ENCODE data around the gene MTHFD1. TPM values are rescaled to one million over a fixed set of nuclear protein-coding genes. Genes with fewer than 3 reads are reported as not detected.

MTHFD1 gene
- total RNA-seq, 1 donor from 2014 or later: 47.1 TPM

DNA sequence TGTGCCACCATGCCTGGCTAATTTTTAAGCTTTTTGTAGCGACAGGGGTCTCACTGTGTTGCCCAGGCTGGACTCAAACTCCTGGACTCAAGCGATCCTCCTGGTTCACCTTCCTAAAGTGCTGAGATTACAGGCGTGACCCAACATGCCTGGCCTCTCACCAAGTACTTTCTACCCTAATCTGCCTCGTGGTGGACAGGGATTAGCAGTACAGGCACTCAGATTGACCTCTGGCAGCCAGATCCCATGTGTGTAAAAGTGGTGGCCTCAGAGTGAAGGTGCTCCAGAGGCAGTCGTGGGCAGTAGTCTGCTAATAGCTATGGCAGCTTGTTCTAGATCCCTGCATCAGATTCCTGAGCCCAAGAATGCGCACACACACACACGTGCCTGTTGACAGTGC, 30.9 kb downstream of the MTHFD1 start:
- H3K4me1 ChIP-seq: no peaks in the 10 kb centered on the region
- no peaks in the 10 kb centered on the region for H3K9me3 ChIP-seq
- intact Hi-C loops (cut with DNase I): no loop called here
- no peak overlapping the region for H3K4me3 ChIP-seq
- no peak overlapping the region for H3K27ac ChIP-seq
- DNase-seq: no peak
- H3K36me3 ChIP-seq: peaks cover 63% of the 10 kb centered on the region
- no peaks in the 10 kb centered on the region for H3K27me3 ChIP-seq
- no peak for ATAC-seq
- no peak for TF ChIP-seq CTCF (IDR thresholded peaks at IDR 0.05)

GRCh38 chr14:64421166-64421565, 33.0 kb downstream of the MTHFD1 start:
- H3K4me1 ChIP-seq: no peaks in the 10 kb centered on the region
- DNase-seq (no peak), ATAC-seq (no peak)
- no peak overlapping the region for H3K27ac ChIP-seq
- no peak overlapping the region for H3K4me3 ChIP-seq
- peaks cover 59% of the 10 kb centered on the region for H3K36me3 ChIP-seq
- TF ChIP-seq CTCF (IDR thresholded peaks at IDR 0.05): no peak
- no peaks in the 10 kb centered on the region for H3K27me3 ChIP-seq
- intact Hi-C loops (cut with DNase I): no loop called here
- H3K9me3 ChIP-seq: no peaks in the 10 kb centered on the region

DNA sequence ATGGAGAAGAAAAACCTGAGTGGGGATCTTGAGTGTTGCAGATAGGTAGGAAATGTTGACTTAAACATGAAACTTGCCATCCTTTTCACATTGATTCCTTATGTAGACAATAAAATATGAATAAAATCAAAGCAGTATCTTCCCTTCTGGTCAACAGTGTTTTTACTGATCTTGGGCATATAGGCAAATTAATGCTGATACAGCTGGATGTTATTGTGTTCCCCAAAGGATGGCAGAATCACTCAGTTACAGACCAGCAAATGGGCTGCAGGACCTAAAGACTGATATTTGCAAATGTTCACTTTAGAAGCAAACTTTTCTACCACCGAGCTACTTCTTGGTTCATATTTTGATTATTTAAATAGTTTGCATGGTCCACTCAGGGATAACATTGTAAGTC, 33.9 kb downstream of the MTHFD1 start:
- DNase-seq (no peak), ATAC-seq (no peak)
- Histone ChIP-seq H3K4me3 (no peak overlapping the region), H3K36me3 (peaks cover 61% of the 10 kb centered on the region), H3K27me3 (no peaks in the 10 kb centered on the region), H3K9me3 (no peaks in the 10 kb centered on the region), H3K4me1 (no peaks in the 10 kb centered on the region), H3K27ac (no peak overlapping the region)
- intact Hi-C loops (cut with DNase I): no loop called here
- no peak for TF ChIP-seq CTCF (IDR thresholded peaks at IDR 0.05)

- no peaks in the 10 kb centered on the region for H3K27me3 ChIP-seq
- no peaks in the 10 kb centered on the region for H3K9me3 ChIP-seq
- DNase-seq (no peak), ATAC-seq (no peak)
- H3K4me3 ChIP-seq: no peak overlapping the region
- no peaks in the 10 kb centered on the region for H3K4me1 ChIP-seq
- intact Hi-C loops (cut with DNase I): no loop called here
- no peak overlapping the region for H3K27ac ChIP-seq
- H3K36me3 ChIP-seq: peaks cover 61% of the 10 kb centered on the region
- no peak for TF ChIP-seq CTCF (IDR thresholded peaks at IDR 0.05)
Observed at GRCh38 chr14:64422756-64423155, 34.6 kb downstream of the MTHFD1 start.

- ATAC-seq: no peak
- intact Hi-C loops (cut with DNase I): no loop called here
- no peak for DNase-seq
- Histone ChIP-seq H3K27me3 (no peaks in the 10 kb centered on the region), H3K36me3 (peaks cover 67% of the 10 kb centered on the region), H3K4me1 (no peaks in the 10 kb centered on the region), H3K4me3 (no peak overlapping the region), H3K27ac (no peak overlapping the region), H3K9me3 (no peaks in the 10 kb centered on the region)
- no peak for TF ChIP-seq CTCF (IDR thresholded peaks at IDR 0.05)
Observed at GRCh38 chr14:64423987-64424386, 35.8 kb downstream of the MTHFD1 start.

DNA sequence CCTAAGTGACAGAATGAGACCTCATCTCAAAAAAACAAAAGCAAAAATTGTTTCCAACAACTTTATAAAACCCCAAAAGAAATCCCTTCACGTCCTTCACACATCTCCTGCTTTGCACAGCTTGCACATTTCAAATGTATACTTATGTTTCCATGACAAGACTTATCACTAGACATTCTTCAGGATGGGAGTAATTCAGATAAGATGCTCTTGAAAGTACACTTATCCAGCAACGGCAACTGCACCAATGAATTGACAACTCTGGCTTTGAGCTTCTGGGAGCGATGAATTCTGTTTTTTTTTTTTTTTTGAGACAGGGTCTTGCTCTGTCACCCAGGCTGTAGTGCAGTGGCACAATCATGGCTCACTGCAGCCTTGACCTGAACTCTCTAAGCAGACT, 46.4 kb downstream of the MTHFD1 start:
- Histone ChIP-seq H3K9me3 (no peaks in the 10 kb centered on the region), H3K27me3 (no peaks in the 10 kb centered on the region), H3K4me1 (no peaks in the 10 kb centered on the region), H3K36me3 (peaks cover 54% of the 10 kb centered on the region), H3K4me3 (no peak overlapping the region), H3K27ac (no peak overlapping the region)
- no peak for TF ChIP-seq CTCF (IDR thresholded peaks at IDR 0.05)
- intact Hi-C loops (cut with DNase I): no loop called here
- no peak for DNase-seq
- ATAC-seq: no peak
